ENCODE measurements around the gene RPL36.

The RPL36 gene

DNA sequence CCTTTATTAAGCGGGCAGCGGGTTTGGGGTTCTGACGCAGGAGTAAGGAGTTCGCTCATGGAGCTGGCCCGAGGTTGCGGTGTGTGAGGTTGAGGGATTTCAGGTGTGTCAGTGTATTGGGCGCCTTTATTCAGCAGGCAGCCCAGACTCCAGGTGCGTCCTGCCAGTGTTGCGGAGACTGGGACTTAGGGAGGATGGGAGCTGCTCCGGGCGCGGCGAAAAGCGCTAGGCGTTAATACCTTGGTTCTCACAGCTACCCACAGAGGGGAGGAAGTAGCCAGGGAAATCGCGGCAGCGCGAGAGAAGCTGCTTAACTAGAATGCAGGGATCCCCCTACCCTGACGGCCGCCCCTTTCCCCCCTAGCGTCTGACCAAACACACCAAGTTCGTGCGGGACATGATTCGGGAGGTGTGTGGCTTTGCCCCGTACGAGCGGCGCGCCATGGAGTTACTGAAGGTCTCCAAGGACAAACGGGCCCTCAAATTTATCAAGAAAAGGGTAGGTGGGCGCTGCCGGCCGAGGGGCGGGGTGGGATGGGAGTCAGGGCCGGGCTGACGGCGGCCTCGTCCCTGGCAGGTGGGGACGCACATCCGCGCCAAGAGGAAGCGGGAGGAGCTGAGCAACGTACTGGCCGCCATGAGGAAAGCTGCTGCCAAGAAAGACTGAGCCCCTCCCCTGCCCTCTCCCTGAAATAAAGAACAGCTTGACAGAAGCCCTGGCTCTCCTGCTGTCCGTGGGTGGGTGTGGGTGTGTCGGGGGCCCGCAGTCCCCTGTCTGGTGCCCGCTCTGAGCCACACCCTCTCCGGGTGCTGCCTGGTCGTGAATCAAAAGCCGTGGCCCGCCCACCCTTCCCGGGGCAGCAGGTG is 1.1 kb downstream of the RPL36 start:
- Histone ChIP-seq H3K36me3 (ENCODE audit: low read length) (no peaks in the 10 kb centered on the region; the same call in 1 of the 2 replicates), H3K4me2 (ENCODE audit: low read depth, low read length, poor library complexity, severe bottlenecking) (peak overlapping the region; percentile 77), H3K27ac (ENCODE audit: low read depth, low read length) (peak overlapping the region; percentile 83), H2AFZ (ENCODE audit: low read depth, low read length, severe bottlenecking) (no peak overlapping the region), H3K9ac (ENCODE audit: low read length) (peak overlapping the region; percentile 95), H3F3A (ENCODE audit: insufficient read depth) (peaks cover 40% of the 10 kb centered on the region), H3K27me3 (ENCODE audit: low read length) (no peaks in the 10 kb centered on the region), H3K79me2 (ENCODE audit: insufficient read depth, low read length) (peaks cover 30% of the 10 kb centered on the region), H4K20me1 (ENCODE audit: low read depth, low read length) (no peaks in the 10 kb centered on the region; the same call in 1 of the 2 replicates), H3K4me3 (ENCODE audit: insufficient read depth, low read length, poor library complexity, severe bottlenecking) (peak overlapping the region; percentile 73), H3K9me2 (replicated peaks; ENCODE audit: insufficient read depth, low read length) (no peaks in the 10 kb centered on the region), H3K9me3 (ENCODE audit: insufficient read depth, low read length) (no peaks in the 10 kb centered on the region)
- no peak for TF ChIP-seq EZH2phosphoT487 (conservative IDR thresholded peaks at IDR 0.05; ENCODE audit: low read length)
- TF ChIP-seq CTCF (IDR thresholded peaks at IDR 0.05; ENCODE audit: insufficient read depth, low read length, poor library complexity, severe bottlenecking), result no peak

DNA sequence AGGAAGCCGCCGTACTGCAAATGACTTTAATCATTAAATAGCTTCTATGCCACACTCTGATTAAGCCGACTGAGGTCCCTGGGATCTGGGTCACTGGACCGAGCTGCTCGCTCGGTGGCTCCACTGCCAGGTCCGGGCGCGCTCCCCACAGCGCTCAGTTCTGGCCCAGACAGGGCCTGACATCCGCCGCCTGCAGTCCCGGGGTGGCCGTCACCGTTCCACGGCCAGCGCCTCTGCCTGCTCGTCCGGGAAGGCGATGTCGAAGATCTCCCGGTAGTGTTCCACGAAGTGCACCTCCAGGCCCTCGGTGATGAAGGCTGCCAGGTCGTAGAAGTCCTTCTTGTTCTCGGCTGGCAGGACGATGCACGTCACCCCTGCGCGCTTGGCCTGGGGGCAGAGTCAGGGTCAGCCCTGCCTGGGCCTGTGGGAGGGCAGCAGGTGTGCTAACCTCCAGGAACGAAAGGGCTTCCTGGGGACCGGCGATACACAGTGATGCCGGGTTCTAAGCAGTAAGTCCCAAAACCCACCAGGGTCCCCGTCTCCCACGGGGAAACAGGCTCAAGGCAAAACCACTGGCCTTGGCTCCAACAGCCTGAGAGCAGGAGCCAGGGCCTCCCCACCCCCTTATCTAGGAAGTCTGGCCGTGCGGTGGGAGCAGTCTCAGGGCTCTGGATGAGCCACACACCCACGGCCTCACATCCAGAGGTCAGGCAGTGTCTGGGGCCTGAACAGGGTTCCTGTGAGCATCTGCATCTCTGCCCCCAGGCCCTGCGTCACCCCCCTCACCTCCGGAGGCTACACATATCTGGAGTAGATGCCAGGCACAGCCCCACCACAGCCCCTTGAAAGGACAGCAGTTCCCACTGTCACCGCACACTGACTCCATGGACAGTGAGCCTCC is 2.0 kb downstream of the RPL36 start:
- Histone ChIP-seq H3K9me3 (ENCODE audit: insufficient read depth, low read length) (no peaks in the 10 kb centered on the region), H3K36me3 (ENCODE audit: low read length) (no peaks in the 10 kb centered on the region; the same call in 1 of the 2 replicates), H2AFZ (ENCODE audit: low read depth, low read length, severe bottlenecking) (no peak overlapping the region), H3K79me2 (ENCODE audit: insufficient read depth, low read length) (peaks cover 30% of the 10 kb centered on the region), H3K27ac (ENCODE audit: low read depth, low read length) (peak overlapping the region; percentile 83), H3K9me2 (replicated peaks; ENCODE audit: insufficient read depth, low read length) (no peaks in the 10 kb centered on the region), H4K20me1 (ENCODE audit: low read depth, low read length) (no peaks in the 10 kb centered on the region; the same call in 1 of the 2 replicates), H3K4me3 (ENCODE audit: insufficient read depth, low read length, poor library complexity, severe bottlenecking) (peak overlapping the region; percentile 73), H3K27me3 (ENCODE audit: low read length) (no peaks in the 10 kb centered on the region), H3K9ac (ENCODE audit: low read length) (peak overlapping the region; percentile 95), H3K4me2 (ENCODE audit: low read depth, low read length, poor library complexity, severe bottlenecking) (peak overlapping the region; percentile 77), H3F3A (ENCODE audit: insufficient read depth) (peaks cover 40% of the 10 kb centered on the region)
- TF ChIP-seq EZH2phosphoT487 (conservative IDR thresholded peaks at IDR 0.05; ENCODE audit: low read length) (no peak), CTCF (IDR thresholded peaks at IDR 0.05; ENCODE audit: insufficient read depth, low read length, poor library complexity, severe bottlenecking) (no peak)

GRCh38 chr19:5692723-5693194 is 2.7 kb downstream of the RPL36 start:
- TF ChIP-seq EZH2phosphoT487 (conservative IDR thresholded peaks at IDR 0.05; ENCODE audit: low read length) (no peak), CTCF (IDR thresholded peaks at IDR 0.05; ENCODE audit: insufficient read depth, low read length, poor library complexity, severe bottlenecking) (no peak)
- peaks cover 40% of the 10 kb centered on the region for H3F3A ChIP-seq (ENCODE audit: insufficient read depth)
- H3K27ac ChIP-seq (ENCODE audit: low read depth, low read length), result no peak overlapping the region
- no peaks in the 10 kb centered on the region; the same call in 1 of the 2 replicates for H3K36me3 ChIP-seq (ENCODE audit: low read length)
- H3K79me2 ChIP-seq (ENCODE audit: insufficient read depth, low read length), result peaks cover 30% of the 10 kb centered on the region
- peak overlapping the region; percentile 95; the same call in 1 of the 2 replicates for H3K9ac ChIP-seq (ENCODE audit: low read length)
- H4K20me1 ChIP-seq (ENCODE audit: low read depth, low read length), result no peaks in the 10 kb centered on the region; the same call in 1 of the 2 replicates
- H3K4me3 ChIP-seq (ENCODE audit: insufficient read depth, low read length, poor library complexity, severe bottlenecking), result no peak overlapping the region
- no peak overlapping the region for H2AFZ ChIP-seq (ENCODE audit: low read depth, low read length, severe bottlenecking)
- peak overlapping the region; percentile 77 for H3K4me2 ChIP-seq (ENCODE audit: low read depth, low read length, poor library complexity, severe bottlenecking)
- H3K9me2 ChIP-seq (replicated peaks; ENCODE audit: insufficient read depth, low read length), result no peaks in the 10 kb centered on the region
- no peaks in the 10 kb centered on the region for H3K9me3 ChIP-seq (ENCODE audit: insufficient read depth, low read length)
- H3K27me3 ChIP-seq (ENCODE audit: low read length), result no peaks in the 10 kb centered on the region
